RWPE2 (cell line): ENCODE results near the gene ACOXL.
"Not testable (repeated sequence)": the region's sequence is repeated elsewhere in the genome, so short reads cannot be mapped to it uniquely, and the experiment has no call there.

Experiments
- ATAC-seq: fragments of 200-7000 bp; cut with Tn5 transposase; 3 replicates; pipeline ENCODE4 v1.9.1; 2021; ENCODE audit warnings: low read depth
- DNase-seq: peaks from one replicate; pipeline ENCODE4 v3.0.0-alpha.2; 2020; ENCODE audit warnings: low spot score
- H3K27ac ChIP-seq: fragments of 450-650 bp; 2 replicates; pipeline ENCODE4 v1.5.1; 2017; ENCODE audit warnings: mild to moderate bottlenecking; ENCODE audit not compliant: poor library complexity, severe bottlenecking
- H3K27me3 ChIP-seq: fragments of 250-450 bp; sonication (Bioruptor Pico); 2 replicates; pipeline ENCODE4 v1.5.1; 2021; ENCODE audit warnings: mild to moderate bottlenecking, moderate library complexity; ENCODE audit not compliant: insufficient read depth, poor library complexity, severe bottlenecking
- H3K36me3 ChIP-seq: fragments of 250-450 bp; sonication (Bioruptor Pico); 2 replicates; pipeline ENCODE4 v1.5.1; 2020; ENCODE audit warnings: low read depth, mild to moderate bottlenecking, moderate library complexity
- H3K4me1 ChIP-seq: fragments of 250-450 bp; sonication (Bioruptor Pico); 2 replicates; pipeline ENCODE4 v1.5.1; 2021; ENCODE audit warnings: mild to moderate bottlenecking, moderate library complexity; ENCODE audit not compliant: insufficient read depth, poor library complexity, severe bottlenecking
- H3K4me3 ChIP-seq: fragments of 250-450 bp; sonication (Bioruptor Pico); 2 replicates; pipeline ENCODE4 v1.5.1; 2021; ENCODE audit warnings: mild to moderate bottlenecking, moderate library complexity; ENCODE audit not compliant: severe bottlenecking
- H3K9me3 ChIP-seq: fragments of 250-450 bp; sonication (Bioruptor Pico); 2 replicates; pipeline ENCODE4 v1.5.1; 2021; ENCODE audit warnings: mild to moderate bottlenecking, moderate library complexity; ENCODE audit not compliant: severe bottlenecking
- TF ChIP-seq, protein P1 (sequence below): fragments of 450-650 bp; IDR thresholded peaks from one replicate; pipeline ENCODE4 v1.5.1; 2017; ENCODE audit warnings: mild to moderate bottlenecking, moderate library complexity; ENCODE audit not compliant: poor library complexity, severe bottlenecking

ACOXL gene

DNA sequence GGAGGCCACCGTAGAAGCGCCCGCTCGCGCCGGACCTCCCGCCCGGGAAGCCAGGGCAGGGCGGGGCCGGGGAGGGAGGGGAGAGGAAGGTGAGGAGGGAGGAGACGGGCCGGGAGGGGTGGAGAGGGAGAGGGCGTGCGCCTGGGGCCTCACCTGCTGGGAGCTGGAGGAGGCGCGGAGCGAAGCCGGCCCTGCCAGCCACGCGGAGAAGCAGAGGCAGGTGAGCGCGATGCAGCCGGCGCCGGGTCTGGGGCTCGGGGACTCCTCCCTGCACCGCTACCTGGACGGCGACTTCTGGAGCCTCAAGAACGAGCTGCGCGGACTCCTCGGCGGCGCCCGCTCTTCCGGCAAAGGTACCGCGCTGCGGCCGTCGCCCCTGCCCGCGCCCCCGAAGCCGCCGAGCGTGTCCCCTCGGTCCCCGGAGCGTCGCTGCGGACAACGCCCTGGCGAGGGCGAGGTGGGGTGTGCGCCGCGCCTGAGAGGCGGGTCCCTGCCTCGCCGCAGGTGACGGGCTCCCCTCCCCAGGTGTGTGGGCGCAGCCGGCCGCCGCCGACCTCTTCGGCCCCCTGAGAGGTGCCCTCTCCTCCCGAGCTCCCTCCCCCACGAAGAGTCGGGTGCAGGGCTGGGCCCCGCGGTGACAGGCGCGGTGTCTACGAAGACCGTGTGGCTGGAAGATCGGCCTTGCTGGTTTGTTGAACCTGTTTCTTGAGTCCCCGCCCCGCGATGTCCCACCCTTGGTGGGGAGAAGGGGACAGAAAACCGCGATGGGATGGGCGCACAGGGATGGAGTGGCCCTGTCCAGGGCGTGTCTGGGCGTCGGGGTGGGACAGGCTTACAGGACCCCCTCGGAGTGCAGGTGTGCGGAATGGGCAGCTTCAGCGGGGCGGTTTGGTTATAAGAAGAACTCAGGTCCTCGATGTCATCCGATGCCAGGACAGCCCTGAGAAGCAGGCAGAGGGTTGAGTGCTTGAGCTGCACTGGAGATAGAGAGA is at the start of gene ACOXL:
Gene ACOXL, plus strand, starts transcription at position 152 of the 992 bp plus-strand sequence. CDS start 35,817 bp downstream, outside the sequence.
- peak within 1 kb of the TSS; percentile 17 for H3K4me3 ChIP-seq
- H3K4me1 ChIP-seq = no peaks in the 10 kb centered on the region
- H3K27me3 ChIP-seq = peaks cover 61% of the 10 kb centered on the region
- H3K27ac ChIP-seq = no peak within 1 kb of the TSS
- TF ChIP-seq, protein P1, sequence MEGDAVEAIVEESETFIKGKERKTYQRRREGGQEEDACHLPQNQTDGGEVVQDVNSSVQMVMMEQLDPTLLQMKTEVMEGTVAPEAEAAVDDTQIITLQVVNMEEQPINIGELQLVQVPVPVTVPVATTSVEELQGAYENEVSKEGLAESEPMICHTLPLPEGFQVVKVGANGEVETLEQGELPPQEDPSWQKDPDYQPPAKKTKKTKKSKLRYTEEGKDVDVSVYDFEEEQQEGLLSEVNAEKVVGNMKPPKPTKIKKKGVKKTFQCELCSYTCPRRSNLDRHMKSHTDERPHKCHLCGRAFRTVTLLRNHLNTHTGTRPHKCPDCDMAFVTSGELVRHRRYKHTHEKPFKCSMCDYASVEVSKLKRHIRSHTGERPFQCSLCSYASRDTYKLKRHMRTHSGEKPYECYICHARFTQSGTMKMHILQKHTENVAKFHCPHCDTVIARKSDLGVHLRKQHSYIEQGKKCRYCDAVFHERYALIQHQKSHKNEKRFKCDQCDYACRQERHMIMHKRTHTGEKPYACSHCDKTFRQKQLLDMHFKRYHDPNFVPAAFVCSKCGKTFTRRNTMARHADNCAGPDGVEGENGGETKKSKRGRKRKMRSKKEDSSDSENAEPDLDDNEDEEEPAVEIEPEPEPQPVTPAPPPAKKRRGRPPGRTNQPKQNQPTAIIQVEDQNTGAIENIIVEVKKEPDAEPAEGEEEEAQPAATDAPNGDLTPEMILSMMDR = no peak
- H3K36me3 ChIP-seq = no peaks in the 10 kb centered on the region
- peak; percentile 73 for ATAC-seq
- H3K9me3 ChIP-seq = no peaks in the 10 kb centered on the region
- no peak for DNase-seq

DNA sequence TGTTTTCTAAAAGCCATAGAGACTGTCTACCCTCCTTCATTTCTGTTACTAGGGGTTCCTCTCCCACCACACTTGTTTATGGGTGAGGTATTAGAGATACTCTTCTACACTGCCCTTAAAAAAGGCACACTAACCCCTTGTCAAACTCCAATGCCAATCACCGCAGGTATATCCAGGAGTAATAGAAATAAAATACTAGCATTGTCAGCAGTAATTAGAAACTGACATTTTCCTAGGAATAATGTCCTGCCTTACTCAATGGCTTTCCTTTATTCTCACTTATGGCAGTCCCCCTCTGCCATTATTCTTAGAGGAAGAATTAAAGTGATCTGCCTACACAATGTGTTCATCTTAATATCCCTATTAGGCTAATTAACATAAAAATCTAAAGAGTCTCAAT is 49.5 kb upstream of the ACOXL start:
- H3K4me3 ChIP-seq = no peak overlapping the region
- ATAC-seq = no peak

DNA sequence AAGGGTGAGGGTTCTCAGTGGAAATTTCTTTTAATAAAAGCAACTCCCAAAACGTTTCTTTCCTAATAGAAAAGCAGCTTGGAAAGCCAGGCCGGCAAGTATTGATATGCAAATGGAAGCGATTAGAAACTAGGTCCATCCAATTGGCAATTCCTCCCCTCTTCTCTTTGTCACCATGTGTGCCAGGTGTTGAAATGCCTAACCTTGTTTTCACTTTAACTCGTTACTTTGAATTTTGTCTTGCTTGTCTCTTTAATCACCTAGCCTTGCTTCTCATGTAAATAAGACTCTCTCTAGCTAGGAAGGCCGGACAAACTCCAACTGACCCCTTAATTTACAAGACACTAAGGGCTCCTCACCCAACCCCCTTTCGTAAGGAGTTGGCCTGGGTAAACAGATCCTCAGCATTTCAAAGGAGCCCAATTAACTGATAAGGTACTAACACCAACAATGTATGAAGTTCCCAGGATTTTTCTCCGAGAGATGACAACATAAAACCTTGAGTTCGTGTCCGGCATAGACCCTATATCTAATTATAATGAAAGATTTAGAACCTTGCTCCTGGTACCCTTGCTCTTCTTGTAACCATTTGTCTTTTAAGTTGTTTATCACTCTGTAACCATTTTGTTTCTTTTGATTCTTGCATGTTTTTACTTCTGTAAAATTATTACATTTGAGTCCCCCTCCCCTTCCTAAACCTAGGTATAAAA is 44.4 kb upstream of the ACOXL start:
- not testable (repeated sequence) for H3K4me3 ChIP-seq, H3K27me3 ChIP-seq, ATAC-seq, H3K4me1 ChIP-seq, DNase-seq, H3K36me3 ChIP-seq, H3K27ac ChIP-seq, H3K9me3 ChIP-seq

More for the DNA sequence above, 49.5 kb upstream of the ACOXL start:
- H3K27me3 ChIP-seq = no peaks in the 10 kb centered on the region
- no peak overlapping the region for H3K27ac ChIP-seq
- no peak for DNase-seq
- peaks cover 1% of the 10 kb centered on the region for H3K9me3 ChIP-seq
- H3K36me3 ChIP-seq = no peaks in the 10 kb centered on the region
- H3K4me1 ChIP-seq = peaks cover 4% of the 10 kb centered on the region
- TF ChIP-seq, protein P1 = no peak

- peaks cover 6% of the 10 kb centered on the region for H3K4me1 ChIP-seq
- H3K36me3 ChIP-seq = no peaks in the 10 kb centered on the region
- no peak overlapping the region for H3K27ac ChIP-seq
- peaks cover 1% of the 10 kb centered on the region for H3K9me3 ChIP-seq
- H3K4me3 ChIP-seq = no peak overlapping the region
- DNase-seq = no peak
- TF ChIP-seq, protein P1 = no peak
- no peaks in the 10 kb centered on the region for H3K27me3 ChIP-seq
- peak; percentile 70; the same call in 2 of the 3 replicates for ATAC-seq
Measured at GRCh38 chr2:110688594-110689091, 43.7 kb upstream of the ACOXL start.

- no peak overlapping the region for H3K27ac ChIP-seq
- no peaks in the 10 kb centered on the region for H3K27me3 ChIP-seq
- H3K36me3 ChIP-seq = no peaks in the 10 kb centered on the region
- TF ChIP-seq, protein P1 = no peak
- H3K4me1 ChIP-seq = peaks cover 6% of the 10 kb centered on the region
- no peak overlapping the region for H3K4me3 ChIP-seq
- ATAC-seq (no peak), DNase-seq (no peak)
- peaks cover 1% of the 10 kb centered on the region for H3K9me3 ChIP-seq
Measured at GRCh38 chr2:110690083-110690965, 42.0 kb upstream of the ACOXL start.
